Sigmoid colon (tissue), 4 donors: ENCODE data around the gene PDZRN4.

Source experiments
- CTCF ChIP-seq, 4 experiments: fragments of 450-650 bp in 3 of 4; fragments of 200-600 bp in 1 of 4; IDR thresholded peaks; one replicate each; pipeline ENCODE4 v1.5.1; 2016 to 2019; ENCODE audit warnings: antibody characterized with exemption in 4 of 4, mild to moderate bottlenecking in 3 of 4, moderate library complexity in 2 of 4
- POLR2AphosphoS5 ChIP-seq, 4 donors: sonication (generic); formaldehyde crosslinking; IDR thresholded peaks; one replicate each; pipeline ENCODE4 v1.6.1; 2017; ENCODE audit warnings: antibody characterized with exemption in 4 of 4

GRCh38 chr12:41436076-41436475 is 248.0 kb downstream of the PDZRN4 start:
- no peak for TF ChIP-seq CTCF (IDR thresholded peaks at IDR 0.05)
- no peak for TF ChIP-seq POLR2AphosphoS5 (IDR thresholded peaks at IDR 0.05)
